Measurements from ENCODE around the gene POFUT1. TPM values are rescaled to one million over a fixed set of nuclear protein-coding genes. Genes with fewer than 3 reads are reported as not detected.
A peak's percentile ranks its signal among the peaks of the same experiment; 100 is the strongest.
"Not testable (repeated sequence)": the region's sequence is repeated elsewhere in the genome, so short reads cannot be mapped to it uniquely, and the experiment has no call there.

The POFUT1 gene
- total and polyA plus RNA-seq, 2 donors: 28.4 to 34.7 TPM

DNA sequence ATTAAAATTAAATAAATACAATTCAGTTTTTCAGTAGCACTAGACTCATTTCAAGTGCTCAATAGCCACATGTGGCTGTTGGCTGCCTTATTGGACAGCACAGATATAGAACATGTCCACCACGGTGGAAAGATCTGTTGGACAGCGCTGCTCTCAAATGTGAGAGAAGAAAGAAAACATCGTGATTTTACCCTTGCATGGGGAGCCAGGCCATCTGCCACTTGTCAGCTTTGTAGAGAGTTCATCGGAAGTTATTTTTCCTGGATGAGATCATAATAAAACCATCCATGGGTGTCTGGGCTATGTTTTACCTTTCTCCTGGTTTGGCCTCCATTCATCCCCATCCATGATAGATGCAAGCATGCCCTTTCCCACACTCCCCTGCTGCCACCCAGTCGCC is 63.9 kb downstream of the POFUT1 start:
- DNase-seq (ENCODE audit: extremely low spot score): no peak
- Histone ChIP-seq H3K4me1 (ENCODE audit: insufficient read depth) (no peaks in the 10 kb centered on the region), H3K27ac (ENCODE audit: low read depth) (no peak overlapping the region), H3K36me3 (ENCODE audit: insufficient read depth) (no peaks in the 10 kb centered on the region), H3K4me3 (ENCODE audit: low read depth, low read length) (no peak overlapping the region)
- 37% methylated on average over 5 of the region's 5 CpGs for WGBS

DNA sequence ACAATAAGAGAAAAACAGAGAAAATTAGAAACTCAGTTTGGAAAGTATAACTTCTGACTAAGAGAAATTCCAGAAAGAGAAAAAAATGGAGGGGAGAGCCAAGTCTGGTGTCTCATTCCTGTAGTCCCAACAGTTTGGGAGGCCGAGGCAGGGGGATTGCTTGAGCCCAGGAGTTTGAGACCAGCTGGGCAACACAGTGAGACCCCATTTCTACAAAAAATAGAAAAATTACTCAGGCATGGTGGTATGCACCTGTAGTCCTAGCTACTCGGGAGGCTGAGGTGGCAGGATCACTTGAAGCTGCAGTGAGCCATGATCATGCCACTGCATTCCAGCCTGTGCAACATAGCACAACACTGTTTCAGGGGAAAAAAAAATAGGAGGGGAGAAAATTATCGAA is 66.7 kb downstream of the POFUT1 start:
- no peak for DNase-seq (ENCODE audit: extremely low spot score)
- no peak overlapping the region for H3K27ac ChIP-seq (ENCODE audit: low read depth)
- no peaks in the 10 kb centered on the region for H3K4me1 ChIP-seq (ENCODE audit: insufficient read depth)
- no peak overlapping the region for H3K4me3 ChIP-seq (ENCODE audit: low read depth, low read length)
- WGBS: 82% methylated on average over 3 of the region's 3 CpGs
- H3K36me3 ChIP-seq (ENCODE audit: insufficient read depth): no peaks in the 10 kb centered on the region

DNA sequence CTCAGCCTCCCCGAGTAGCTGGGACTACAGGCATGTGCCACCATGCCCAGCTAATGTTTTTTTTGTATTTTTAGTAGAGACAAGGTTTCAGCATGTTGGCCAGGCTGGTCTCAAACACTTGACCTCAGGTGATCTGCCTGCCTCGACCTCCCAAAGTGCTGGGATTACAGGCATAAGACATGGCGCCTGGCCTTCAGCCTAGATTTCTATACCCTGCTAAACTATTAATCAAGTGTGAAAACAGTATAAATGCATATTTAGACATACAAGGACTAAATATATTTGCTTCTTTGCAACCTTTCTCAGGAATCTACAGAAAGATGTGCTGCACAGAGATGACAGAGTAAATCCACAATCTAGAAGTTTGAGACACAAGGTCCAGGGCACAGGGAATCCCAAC is 67.5 kb downstream of the POFUT1 start:
- H3K27ac ChIP-seq (ENCODE audit: low read depth); H3K36me3 ChIP-seq (ENCODE audit: insufficient read depth); H3K4me3 ChIP-seq (ENCODE audit: low read depth, low read length); DNase-seq (ENCODE audit: extremely low spot score); H3K4me1 ChIP-seq (ENCODE audit: insufficient read depth): not testable (repeated sequence)
- 89% methylated on average over 3 of the region's 3 CpGs for WGBS

DNA sequence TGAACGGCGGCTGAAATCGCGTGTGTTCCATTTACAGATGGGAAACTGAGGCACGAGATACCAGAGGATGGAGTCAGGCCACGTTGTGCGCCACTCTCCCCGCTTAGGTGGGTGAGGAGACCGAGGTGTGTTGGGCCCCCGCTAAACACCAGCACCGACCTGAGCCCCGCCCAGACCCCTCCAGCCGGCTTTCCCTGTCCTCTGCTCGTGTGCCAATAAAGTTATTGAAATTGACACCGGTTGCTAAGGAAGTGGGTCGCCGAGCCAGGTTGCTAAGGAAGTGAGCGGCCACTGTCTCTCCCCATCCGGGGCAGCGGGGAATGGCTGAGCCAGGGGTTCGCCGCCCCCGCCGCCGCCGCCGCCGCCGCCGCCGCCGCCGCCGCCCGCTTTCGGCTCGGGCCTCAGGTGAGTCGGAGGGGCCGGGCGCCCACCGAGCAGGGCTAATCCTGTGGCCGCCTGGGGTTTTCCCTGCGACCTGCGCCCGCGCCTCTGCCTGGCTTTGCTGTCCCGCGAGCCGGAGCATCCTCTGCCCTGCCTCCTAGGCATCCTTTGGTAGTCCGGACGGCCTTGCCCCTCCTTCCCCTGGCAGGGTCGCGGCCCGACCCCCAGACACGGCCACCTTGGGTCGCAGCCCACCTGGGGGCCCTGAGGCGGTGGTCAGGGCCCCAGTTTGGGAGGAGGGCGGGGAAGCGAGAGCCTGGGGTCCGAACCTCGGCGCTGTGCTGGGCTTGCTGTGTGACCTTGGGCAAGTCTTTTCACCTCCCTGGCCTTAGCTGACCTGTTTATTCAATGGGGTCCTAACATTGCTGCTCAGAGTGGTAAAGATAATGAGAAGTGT is 69.9 kb downstream of the POFUT1 start, which contains the start of gene KIF3B:
Gene KIF3B, plus strand, starts transcription at position 291 of the 838 bp plus-strand sequence. CDS start 32,127 bp downstream, outside the sequence.
- peak; percentile 55 for DNase-seq (ENCODE audit: extremely low spot score)
- no peaks in the 10 kb centered on the region for H3K4me1 ChIP-seq (ENCODE audit: insufficient read depth)
- H3K4me3 ChIP-seq (ENCODE audit: low read depth, low read length): peak within 1 kb of the TSS; percentile 98
- peak within 1 kb of the TSS; percentile 54 for H3K27ac ChIP-seq (ENCODE audit: low read depth)
- 2% methylated on average over 62 of the region's 62 CpGs for WGBS
- H3K36me3 ChIP-seq (ENCODE audit: insufficient read depth): no peaks in the 10 kb centered on the region

DNA sequence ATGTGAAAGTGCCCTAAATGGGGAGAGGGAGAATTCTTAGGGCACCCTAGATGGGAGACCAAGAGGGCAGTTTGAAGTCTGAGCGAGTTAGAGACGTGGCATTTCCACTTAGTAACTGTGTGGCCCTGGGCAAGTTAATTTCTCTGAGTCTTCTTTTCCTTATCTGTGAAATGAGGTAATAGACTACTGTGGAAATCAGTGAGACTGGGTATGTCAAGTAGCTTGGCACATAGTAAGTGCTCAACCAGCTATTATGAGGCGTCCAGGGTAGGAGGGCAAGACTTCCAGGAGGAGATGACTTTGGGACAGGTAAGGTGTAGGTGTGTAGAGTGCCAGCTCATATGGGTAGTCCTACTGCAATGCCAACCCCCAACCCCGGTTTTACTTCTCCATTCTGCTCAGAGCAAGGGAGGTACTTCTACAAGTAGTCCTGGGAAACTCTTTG is 70.5 kb downstream of the POFUT1 start:
- 58% methylated on average over 4 of the region's 4 CpGs for WGBS
- H3K4me1 ChIP-seq (ENCODE audit: insufficient read depth): no peaks in the 10 kb centered on the region
- H3K4me3 ChIP-seq (ENCODE audit: low read depth, low read length): peak overlapping the region; percentile 98
- no peak for DNase-seq (ENCODE audit: extremely low spot score)
- H3K36me3 ChIP-seq (ENCODE audit: insufficient read depth): no peaks in the 10 kb centered on the region
- no peak overlapping the region for H3K27ac ChIP-seq (ENCODE audit: low read depth)

DNA sequence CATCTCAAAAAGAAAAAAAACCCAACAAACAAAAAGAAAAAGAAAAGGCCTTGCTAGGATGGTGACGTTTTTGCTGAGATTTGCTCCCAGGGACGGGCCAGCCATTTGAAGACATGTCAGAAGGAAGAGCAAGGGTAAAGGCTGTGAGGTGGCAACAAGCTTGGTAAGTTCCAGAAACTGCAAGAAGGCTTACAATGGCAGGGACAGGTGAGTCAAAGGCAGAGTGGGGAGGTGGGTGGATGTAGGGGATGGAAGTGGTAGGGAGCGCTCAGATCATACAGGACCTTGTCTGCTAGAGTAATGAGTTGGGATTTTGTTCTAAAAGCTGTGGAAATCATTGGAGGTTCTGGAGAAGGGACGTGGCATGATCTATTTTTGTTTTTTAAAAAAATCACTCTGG is 74.0 kb downstream of the POFUT1 start:
- Histone ChIP-seq H3K4me1 (ENCODE audit: insufficient read depth) (no peaks in the 10 kb centered on the region), H3K36me3 (ENCODE audit: insufficient read depth) (peaks cover 2% of the 10 kb centered on the region), H3K4me3 (ENCODE audit: low read depth, low read length) (no peak overlapping the region), H3K27ac (ENCODE audit: low read depth) (no peak overlapping the region)
- WGBS: 91% methylated on average over 4 of the region's 4 CpGs
- DNase-seq (ENCODE audit: extremely low spot score): no peak

DNA sequence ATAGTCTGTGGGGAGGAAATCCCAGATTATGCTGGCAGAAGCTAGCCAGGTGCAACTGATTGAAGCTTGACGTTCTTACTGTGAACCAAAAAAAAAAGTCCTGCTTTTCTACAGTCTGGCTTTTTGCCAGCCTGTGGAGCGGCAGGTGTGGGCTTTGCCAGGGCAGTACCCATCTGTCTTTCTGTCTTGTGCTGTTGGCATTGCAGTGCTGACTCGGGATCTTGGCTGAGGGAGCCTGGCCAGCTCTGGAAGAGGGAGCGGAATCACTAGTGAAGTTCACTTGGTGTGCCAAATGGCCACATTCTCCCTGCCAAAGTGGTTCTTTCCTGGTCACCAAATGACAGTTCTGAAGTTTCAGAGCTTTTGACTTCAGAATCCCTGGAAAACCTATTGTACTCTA is 74.8 kb downstream of the POFUT1 start:
- no peak overlapping the region for H3K27ac ChIP-seq (ENCODE audit: low read depth)
- H3K4me3 ChIP-seq (ENCODE audit: low read depth, low read length): no peak overlapping the region
- WGBS: 61% methylated on average over 4 of the region's 4 CpGs
- DNase-seq (ENCODE audit: extremely low spot score): no peak
- H3K36me3 ChIP-seq (ENCODE audit: insufficient read depth): peaks cover 2% of the 10 kb centered on the region
- no peaks in the 10 kb centered on the region for H3K4me1 ChIP-seq (ENCODE audit: insufficient read depth)

DNA sequence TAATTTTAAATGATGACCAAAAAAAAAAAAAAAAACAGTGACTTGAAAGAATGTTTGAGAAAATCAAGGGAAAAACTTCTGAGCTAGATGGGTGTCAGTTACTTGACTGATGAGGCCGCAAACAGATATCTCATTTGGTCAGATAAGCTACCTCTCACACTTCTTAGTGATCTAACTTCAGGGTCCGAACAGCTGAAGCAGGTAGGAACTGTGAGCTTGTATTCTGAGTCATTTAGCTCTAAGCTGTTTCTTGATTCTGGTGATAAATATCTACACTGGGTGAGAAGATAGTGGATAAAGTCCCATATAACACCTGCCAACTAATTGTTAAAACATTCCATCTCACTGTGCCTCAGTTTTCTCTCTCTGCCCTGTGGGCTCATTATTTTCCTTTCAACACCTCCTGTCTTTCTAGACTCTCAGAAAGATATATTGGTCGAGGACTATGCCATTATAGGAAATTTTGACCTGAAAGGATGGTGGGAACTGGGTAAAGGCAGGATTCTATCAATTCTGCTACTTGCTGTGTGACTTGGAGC is 77.5 kb downstream of the POFUT1 start:
- no peak overlapping the region for H3K4me3 ChIP-seq (ENCODE audit: low read depth, low read length)
- no peaks in the 10 kb centered on the region for H3K4me1 ChIP-seq (ENCODE audit: insufficient read depth)
- no peak overlapping the region for H3K27ac ChIP-seq (ENCODE audit: low read depth)
- 81% methylated on average over 3 of the region's 3 CpGs for WGBS
- peaks cover 2% of the 10 kb centered on the region for H3K36me3 ChIP-seq (ENCODE audit: insufficient read depth)
- DNase-seq (ENCODE audit: extremely low spot score): no peak

DNA sequence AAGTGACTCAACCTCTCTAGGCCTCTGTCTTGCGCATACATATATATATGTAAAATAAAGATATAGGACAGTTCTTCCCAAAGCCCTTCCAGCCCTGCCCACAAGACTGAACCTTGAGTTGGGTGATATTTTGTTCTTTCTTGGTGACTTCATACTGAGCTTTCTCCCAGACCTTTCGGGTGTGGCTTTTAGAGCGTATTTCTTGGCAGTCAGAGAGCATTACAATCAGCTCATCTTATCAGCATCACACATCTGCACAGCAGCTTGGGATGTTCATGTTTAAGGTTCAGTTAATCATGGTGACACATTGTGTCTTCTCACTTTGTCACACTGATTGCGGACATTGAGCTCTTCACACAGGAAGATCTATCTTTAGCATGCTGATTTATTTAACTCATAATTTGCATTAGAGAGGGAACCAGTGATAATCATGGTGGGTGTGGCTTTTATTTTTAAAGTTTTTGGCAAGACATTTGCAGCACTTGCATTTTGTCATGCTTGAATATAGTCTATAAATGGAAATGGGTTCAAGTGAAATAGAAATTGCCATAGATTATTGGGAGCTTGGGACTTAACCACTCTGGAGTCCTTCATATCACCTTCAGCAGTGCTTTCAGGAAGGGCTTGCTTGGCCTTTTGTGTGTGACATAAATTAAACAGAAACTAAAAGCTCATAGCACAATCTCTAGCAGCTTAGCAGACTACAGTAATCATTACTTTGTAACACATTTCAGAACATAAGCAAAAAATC is 78.1 kb downstream of the POFUT1 start:
- WGBS: 26% methylated on average over 4 of the region's 4 CpGs
- Histone ChIP-seq H3K4me1 (ENCODE audit: insufficient read depth) (no peaks in the 10 kb centered on the region), H3K27ac (ENCODE audit: low read depth) (no peak overlapping the region), H3K4me3 (ENCODE audit: low read depth, low read length) (no peak overlapping the region), H3K36me3 (ENCODE audit: insufficient read depth) (peaks cover 2% of the 10 kb centered on the region)
- DNase-seq (ENCODE audit: extremely low spot score): no peak

DNA sequence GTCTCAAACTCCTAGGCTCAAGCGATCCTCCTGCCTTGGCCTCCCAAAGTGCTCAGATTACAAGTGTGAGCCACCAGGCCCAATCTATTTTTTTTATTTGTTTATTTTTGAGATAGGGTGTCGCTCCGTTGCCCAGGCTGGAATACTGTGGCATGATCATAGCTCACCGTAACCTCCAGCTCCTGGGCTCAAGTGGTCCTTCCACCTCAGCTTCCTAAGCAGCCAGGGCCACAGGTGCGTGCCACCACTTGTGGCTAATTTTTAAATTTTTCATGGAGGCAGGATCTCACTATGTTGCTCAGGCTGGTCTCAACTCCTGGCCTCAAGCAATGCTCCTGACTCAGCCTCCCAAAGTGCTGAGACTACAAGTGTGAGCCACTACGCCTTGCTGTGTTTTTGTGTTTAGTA is 79.6 kb downstream of the POFUT1 start:
- WGBS: 97% methylated on average over 6 of the region's 6 CpGs
- peaks cover 2% of the 10 kb centered on the region for H3K36me3 ChIP-seq (ENCODE audit: insufficient read depth)
- no peak overlapping the region for H3K4me3 ChIP-seq (ENCODE audit: low read depth, low read length)
- DNase-seq (ENCODE audit: extremely low spot score): no peak
- H3K27ac ChIP-seq (ENCODE audit: low read depth): no peak overlapping the region
- H3K4me1 ChIP-seq (ENCODE audit: insufficient read depth): no peaks in the 10 kb centered on the region

Other genes with a start within 250 kb of the POFUT1 start
- 0.05 TPM for gene XKR7, start 239.7 kb upstream of the POFUT1 start, total RNA-seq
- 0.03 TPM for gene XKR7, start 239.7 kb upstream of the POFUT1 start, polyA plus RNA-seq
- gene CCM2L, start 197.4 kb upstream of the POFUT1 start, total RNA-seq: 5.8 TPM
- 9.3 TPM for gene CCM2L, start 197.4 kb upstream of the POFUT1 start, polyA plus RNA-seq
- gene HCK, start 155.6 kb upstream of the POFUT1 start, total RNA-seq: 8.3 TPM
- gene HCK, start 155.6 kb upstream of the POFUT1 start, polyA plus RNA-seq: 12.2 TPM
- 23.2 TPM for gene TM9SF4, start 98.2 kb upstream of the POFUT1 start, total RNA-seq
- 36.3 TPM for gene TM9SF4, start 98.2 kb upstream of the POFUT1 start, polyA plus RNA-seq
- gene PLAGL2, start 137 bp upstream of the POFUT1 start, total RNA-seq: 3.0 TPM
- 5.1 TPM for gene PLAGL2, start 137 bp upstream of the POFUT1 start, polyA plus RNA-seq
- 21.1 TPM for gene KIF3B, start 69.8 kb downstream of the POFUT1 start, total RNA-seq
- 15.8 TPM for gene KIF3B, start 69.8 kb downstream of the POFUT1 start, polyA plus RNA-seq
- 69.6 TPM for gene ASXL1, start 150.5 kb downstream of the POFUT1 start, total RNA-seq
- gene ASXL1, start 150.5 kb downstream of the POFUT1 start, polyA plus RNA-seq: 28.6 TPM

Data from urinary bladder (tissue), 4 donors.